Measurements from ENCODE around the gene CEP164. TPM values are rescaled to one million over a fixed set of nuclear protein-coding genes. Genes with fewer than 3 reads are reported as not detected.

The CEP164 gene
- total RNA-seq, 4 donors from 2014 or later: 3.4 to 9.2 (median 5.8) TPM

- Histone ChIP-seq H3K27me3 (no peaks in the 10 kb centered on the region), H3K27ac (no peak overlapping the region), H3K9me3 (no peaks in the 10 kb centered on the region), H3K36me3 (no peaks in the 10 kb centered on the region), H3K4me3 (no peak overlapping the region), H3K4me1 (no peaks in the 10 kb centered on the region)
- intact Hi-C loops (cut with DNase I; ENCODE audit: low total_unique reads) (no loop called here), in situ Hi-C loops (cut with MboI; ENCODE audit: low sequenced_read_pairs in 4 of 4) (no loop called here)
- TF ChIP-seq, protein P1, sequence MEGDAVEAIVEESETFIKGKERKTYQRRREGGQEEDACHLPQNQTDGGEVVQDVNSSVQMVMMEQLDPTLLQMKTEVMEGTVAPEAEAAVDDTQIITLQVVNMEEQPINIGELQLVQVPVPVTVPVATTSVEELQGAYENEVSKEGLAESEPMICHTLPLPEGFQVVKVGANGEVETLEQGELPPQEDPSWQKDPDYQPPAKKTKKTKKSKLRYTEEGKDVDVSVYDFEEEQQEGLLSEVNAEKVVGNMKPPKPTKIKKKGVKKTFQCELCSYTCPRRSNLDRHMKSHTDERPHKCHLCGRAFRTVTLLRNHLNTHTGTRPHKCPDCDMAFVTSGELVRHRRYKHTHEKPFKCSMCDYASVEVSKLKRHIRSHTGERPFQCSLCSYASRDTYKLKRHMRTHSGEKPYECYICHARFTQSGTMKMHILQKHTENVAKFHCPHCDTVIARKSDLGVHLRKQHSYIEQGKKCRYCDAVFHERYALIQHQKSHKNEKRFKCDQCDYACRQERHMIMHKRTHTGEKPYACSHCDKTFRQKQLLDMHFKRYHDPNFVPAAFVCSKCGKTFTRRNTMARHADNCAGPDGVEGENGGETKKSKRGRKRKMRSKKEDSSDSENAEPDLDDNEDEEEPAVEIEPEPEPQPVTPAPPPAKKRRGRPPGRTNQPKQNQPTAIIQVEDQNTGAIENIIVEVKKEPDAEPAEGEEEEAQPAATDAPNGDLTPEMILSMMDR (IDR thresholded peaks at IDR 0.05 in 4 of 5, conservative IDR thresholded peaks at IDR 0.05 in 1 of 5): no peak
- no peak for TF ChIP-seq POLR2A (IDR thresholded peaks at IDR 0.05)
- ATAC-seq (no peak), DNase-seq (no peak)
Observed at GRCh38 chr11:117418737-117419481, 91.3 kb downstream of the CEP164 start.

GRCh38 chr11:117419482-117420142, 92.0 kb downstream of the CEP164 start:
- in situ Hi-C loops (cut with MboI; ENCODE audit: low sequenced_read_pairs in 4 of 4) (loop anchor here in 3 of 4 donors (10.0 kb wide), 2 partner anchors 385 to 525 kb away; no protein-coding TSS in a partner anchor), intact Hi-C loops (cut with DNase I; ENCODE audit: low total_unique reads) (loop anchor here (10.0 kb wide), 1 partner anchor 525 kb away; no protein-coding TSS in a partner anchor)
- H3K4me1 ChIP-seq: no peaks in the 10 kb centered on the region
- no peak for DNase-seq
- TF ChIP-seq, protein P1 (IDR thresholded peaks at IDR 0.05 in 4 of 5, conservative IDR thresholded peaks at IDR 0.05 in 1 of 5): no peak
- no peak for TF ChIP-seq POLR2A (IDR thresholded peaks at IDR 0.05)
- no peaks in the 10 kb centered on the region for H3K9me3 ChIP-seq
- H3K27ac ChIP-seq: no peak overlapping the region
- no peak for ATAC-seq
- no peaks in the 10 kb centered on the region for H3K27me3 ChIP-seq
- H3K4me3 ChIP-seq: no peak overlapping the region
- H3K36me3 ChIP-seq: no peaks in the 10 kb centered on the region

DNA sequence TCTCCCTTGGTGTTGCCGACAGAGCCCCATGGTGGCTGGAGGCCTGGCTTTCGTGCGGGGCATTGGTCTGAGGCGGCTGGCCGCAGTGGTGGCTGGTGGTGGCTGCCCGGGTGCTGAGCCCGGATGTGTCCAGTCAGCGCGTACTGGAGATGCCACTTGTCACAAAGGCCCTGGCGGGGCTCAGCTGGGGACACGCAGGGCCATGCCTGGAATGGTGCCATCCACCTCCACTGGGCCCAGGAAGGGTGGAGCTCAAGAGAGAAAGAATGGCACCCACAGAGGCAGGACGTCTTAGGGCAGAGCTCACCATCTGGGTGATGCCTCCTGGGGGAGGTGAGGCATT, 92.5 kb downstream of the CEP164 start:
- Histone ChIP-seq H3K36me3 (no peaks in the 10 kb centered on the region), H3K4me3 (no peak overlapping the region), H3K27ac (no peak overlapping the region), H3K4me1 (no peaks in the 10 kb centered on the region), H3K27me3 (no peaks in the 10 kb centered on the region), H3K9me3 (no peaks in the 10 kb centered on the region)
- in situ Hi-C loops (cut with MboI; ENCODE audit: low sequenced_read_pairs in 4 of 4): loop anchor here in 3 of 4 donors (10.0 kb wide), 2 partner anchors 385 to 525 kb away; no protein-coding TSS in a partner anchor
- no peak for TF ChIP-seq POLR2A (IDR thresholded peaks at IDR 0.05)
- TF ChIP-seq, protein P1 (IDR thresholded peaks at IDR 0.05 in 4 of 5, conservative IDR thresholded peaks at IDR 0.05 in 1 of 5): no peak
- DNase-seq: no peak
- intact Hi-C loops (cut with DNase I; ENCODE audit: low total_unique reads): loop anchor here (10.0 kb wide), 1 partner anchor 525 kb away; no protein-coding TSS in a partner anchor
- no peak for ATAC-seq

- Histone ChIP-seq H3K9me3 (no peaks in the 10 kb centered on the region), H3K4me1 (no peaks in the 10 kb centered on the region), H3K27ac (no peak overlapping the region), H3K4me3 (no peak overlapping the region), H3K36me3 (no peaks in the 10 kb centered on the region), H3K27me3 (no peaks in the 10 kb centered on the region)
- no peak for ATAC-seq
- intact Hi-C loops (cut with DNase I; ENCODE audit: low total_unique reads): loop anchor here (10.0 kb wide), 1 partner anchor 524 kb away; no protein-coding TSS in a partner anchor
- no peak for TF ChIP-seq POLR2A (IDR thresholded peaks at IDR 0.05)
- TF ChIP-seq, protein P1 (IDR thresholded peaks at IDR 0.05 in 4 of 5, conservative IDR thresholded peaks at IDR 0.05 in 1 of 5): no peak
- in situ Hi-C loops (cut with MboI; ENCODE audit: low sequenced_read_pairs in 4 of 4): loop anchor here in 3 of 4 donors (10.0 kb wide), 2 partner anchors 384 to 524 kb away; no protein-coding TSS in a partner anchor
- DNase-seq: no peak
Observed at GRCh38 chr11:117420598-117420997, 92.9 kb downstream of the CEP164 start.

All from gastrocnemius medialis (tissue), 4 donors.